HuH-7.5 (cell line): ENCODE measurements around the gene PDZD8.
"Not testable (repeated sequence)": the region's sequence is repeated elsewhere in the genome, so short reads cannot be mapped to it uniquely, and the experiment has no call there.

ENCODE experiments used
- DNase-seq: peaks from one replicate; pipeline ENCODE4 v3.0.0; 2011; ENCODE audit warnings: low spot score

Gene PDZD8

GRCh38 chr10:117290872-117291271, 84.4 kb downstream of the PDZD8 start:
- DNase-seq = not testable (repeated sequence)

- no peak for DNase-seq
Observed at GRCh38 chr10:117284716-117285494, 90.3 kb downstream of the PDZD8 start.

- DNase-seq = no peak
Observed at GRCh38 chr10:117277675-117278074, 97.6 kb downstream of the PDZD8 start.

- DNase-seq = no peak
Observed at GRCh38 chr10:117275121-117275520, 100.1 kb downstream of the PDZD8 start.

GRCh38 chr10:117274509-117274908, 100.7 kb downstream of the PDZD8 start:
- no peak for DNase-seq

- no peak for DNase-seq
Observed at GRCh38 chr10:117273980-117274379, 101.3 kb downstream of the PDZD8 start.

GRCh38 chr10:117272195-117273076, 102.8 kb downstream of the PDZD8 start:
- no peak for DNase-seq

GRCh38 chr10:117271427-117271826, 103.8 kb downstream of the PDZD8 start:
- no peak for DNase-seq

- DNase-seq = no peak
Observed at GRCh38 chr10:117268907-117269306, 106.3 kb downstream of the PDZD8 start.

- no peak for DNase-seq
Observed at GRCh38 chr10:117268258-117268657, 107.0 kb downstream of the PDZD8 start.

- no peak for DNase-seq
Observed at GRCh38 chr10:117266812-117267211, 108.4 kb downstream of the PDZD8 start.

- no peak for DNase-seq
Observed at GRCh38 chr10:117266400-117266799, 108.8 kb downstream of the PDZD8 start.

GRCh38 chr10:117264782-117265181, 110.5 kb downstream of the PDZD8 start:
- DNase-seq = no peak

- no peak for DNase-seq
Observed at GRCh38 chr10:117262903-117263293, 112.3 kb downstream of the PDZD8 start.

GRCh38 chr10:117262291-117262902, 112.8 kb downstream of the PDZD8 start:
- DNase-seq = no peak

GRCh38 chr10:117261501-117261900, 113.7 kb downstream of the PDZD8 start:
- no peak for DNase-seq

- no peak for DNase-seq
Observed at GRCh38 chr10:117260084-117260483, 115.2 kb downstream of the PDZD8 start.

GRCh38 chr10:117259279-117259678, 116.0 kb downstream of the PDZD8 start:
- DNase-seq = no peak

GRCh38 chr10:117257721-117258120, 117.5 kb downstream of the PDZD8 start:
- no peak for DNase-seq

GRCh38 chr10:117256910-117257309, 118.3 kb downstream of the PDZD8 start:
- DNase-seq = no peak

- no peak for DNase-seq
Observed at GRCh38 chr10:117255835-117256460, 119.3 kb downstream of the PDZD8 start.
